Dermis microvascular lymphatic vessel endothelial cell (primary cell): Measurements from ENCODE around the gene C10orf67. TPM values are rescaled to one million over a fixed set of nuclear protein-coding genes. Genes with fewer than 3 reads are reported as not detected.

Experiments
- DNase-seq, 2 donors: peaks; one replicate each; pipeline versions ENCODE4 v3.0.0 to v3.0.0-alpha.2; 2010; ENCODE audit warnings: low read depth in 2 of 2
- total RNA-seq: library from RNA; depleted of rRNA; stranded (reverse); fragments of >200 nt; gene quantifications from 2 replicates; pipeline ENCODE4 v1.2.1, GENCODE V29; 2014

The C10orf67 gene
- total RNA-seq, 1 donor from 2014 or later: not detected

DNA sequence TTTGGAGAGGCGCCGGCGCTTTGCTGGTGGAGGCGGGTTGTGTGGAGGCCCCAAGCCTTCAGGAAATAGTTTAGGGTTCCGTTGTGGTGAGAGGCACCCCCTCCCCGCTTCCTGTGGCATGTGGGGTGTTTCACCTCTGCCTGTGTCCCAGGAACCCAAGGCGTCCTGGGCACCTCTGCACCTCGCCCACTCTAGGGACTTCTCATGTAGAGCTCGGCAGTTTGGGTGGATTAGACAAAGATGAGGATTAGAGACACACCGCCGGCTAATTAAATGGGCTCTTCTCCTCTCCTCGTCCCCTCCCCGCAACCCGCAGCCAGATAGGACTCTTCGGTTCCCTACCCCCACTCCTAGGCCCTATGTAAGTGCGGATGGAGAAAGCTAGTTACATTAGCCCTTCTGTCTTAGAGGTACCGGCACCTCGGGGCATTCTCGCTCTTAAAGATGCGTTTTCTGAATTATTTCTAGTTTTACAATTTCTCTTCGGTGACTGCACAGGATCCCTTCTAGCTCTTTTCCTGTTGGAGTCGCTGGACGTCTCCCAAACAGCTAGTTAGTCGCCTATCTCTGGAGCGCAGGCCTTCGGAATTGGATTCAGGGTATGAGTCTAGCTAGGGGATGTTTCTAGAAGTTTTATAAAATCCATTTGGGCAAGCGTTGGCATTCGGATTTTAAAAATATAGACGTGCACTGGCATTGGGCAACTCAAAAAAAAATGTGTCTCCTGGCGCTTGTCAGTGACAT is 144.7 kb downstream of the C10orf67 start:
- DNase-seq: no peak

- no peak for DNase-seq
These were observed 145.4 kb downstream of the C10orf67 start for GRCh38 chr10:23198940-23199767.

GRCh38 chr10:23198610-23198939 is 146.0 kb downstream of the C10orf67 start:
- no peak for DNase-seq

- no peak for DNase-seq
These were observed 147.2 kb downstream of the C10orf67 start for GRCh38 chr10:23197416-23197861.

DNA sequence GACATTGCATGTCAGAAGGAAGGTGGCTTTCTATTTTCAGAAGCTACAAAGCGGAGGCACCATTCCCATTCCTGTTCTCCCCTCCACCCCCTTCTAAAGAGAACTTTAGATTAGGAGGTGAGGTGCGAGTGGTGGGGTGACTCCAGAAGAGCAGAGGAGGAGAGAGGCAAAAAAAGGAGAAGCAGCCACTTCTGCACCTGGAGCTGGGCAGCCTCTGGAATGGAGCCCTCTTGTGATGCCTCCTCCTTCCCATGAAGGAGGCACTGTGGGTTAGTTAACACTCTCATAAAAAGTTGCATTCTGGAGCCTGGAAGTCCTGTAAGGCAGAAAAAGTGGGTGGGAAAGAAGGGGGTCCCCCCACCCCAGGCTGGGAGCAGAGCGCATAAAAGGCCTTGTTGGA is 147.7 kb downstream of the C10orf67 start:
- DNase-seq: no peak

DNA sequence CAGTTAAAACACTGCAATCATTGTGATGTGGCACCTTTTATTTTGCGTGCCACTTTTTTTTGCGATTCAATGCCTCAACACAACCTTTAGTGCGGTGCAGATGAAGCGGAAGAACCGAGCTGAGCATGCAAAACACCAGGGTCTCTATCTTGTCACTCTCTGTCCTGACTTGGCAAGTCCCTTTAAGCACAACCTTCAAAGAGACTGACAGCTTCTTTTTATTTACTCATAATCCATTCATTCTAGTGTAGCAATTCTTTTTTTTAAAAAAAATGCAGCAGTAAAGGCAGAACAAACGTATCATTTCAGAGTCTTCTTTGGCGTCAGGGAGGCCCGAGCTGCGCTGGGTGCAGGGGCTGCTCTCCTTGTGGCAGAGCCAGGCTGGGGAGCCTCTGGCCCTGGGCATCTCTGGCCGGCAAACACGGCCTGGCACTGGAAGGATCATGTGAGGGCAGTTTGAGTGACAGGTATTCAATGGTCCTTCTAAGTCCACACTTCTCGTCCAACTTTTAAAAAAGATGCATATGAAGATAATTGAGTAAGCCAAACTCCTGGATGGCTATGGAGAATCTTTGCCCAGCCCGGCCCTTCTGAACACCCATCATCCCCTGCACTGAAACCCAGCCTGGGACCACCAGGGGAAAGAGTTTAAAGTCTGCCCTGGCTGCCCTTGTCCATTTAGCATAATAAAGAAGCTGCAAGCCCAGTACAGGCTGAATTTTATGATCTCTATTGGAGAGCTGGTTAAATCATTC is 148.6 kb downstream of the C10orf67 start:
- DNase-seq: no peak

DNA sequence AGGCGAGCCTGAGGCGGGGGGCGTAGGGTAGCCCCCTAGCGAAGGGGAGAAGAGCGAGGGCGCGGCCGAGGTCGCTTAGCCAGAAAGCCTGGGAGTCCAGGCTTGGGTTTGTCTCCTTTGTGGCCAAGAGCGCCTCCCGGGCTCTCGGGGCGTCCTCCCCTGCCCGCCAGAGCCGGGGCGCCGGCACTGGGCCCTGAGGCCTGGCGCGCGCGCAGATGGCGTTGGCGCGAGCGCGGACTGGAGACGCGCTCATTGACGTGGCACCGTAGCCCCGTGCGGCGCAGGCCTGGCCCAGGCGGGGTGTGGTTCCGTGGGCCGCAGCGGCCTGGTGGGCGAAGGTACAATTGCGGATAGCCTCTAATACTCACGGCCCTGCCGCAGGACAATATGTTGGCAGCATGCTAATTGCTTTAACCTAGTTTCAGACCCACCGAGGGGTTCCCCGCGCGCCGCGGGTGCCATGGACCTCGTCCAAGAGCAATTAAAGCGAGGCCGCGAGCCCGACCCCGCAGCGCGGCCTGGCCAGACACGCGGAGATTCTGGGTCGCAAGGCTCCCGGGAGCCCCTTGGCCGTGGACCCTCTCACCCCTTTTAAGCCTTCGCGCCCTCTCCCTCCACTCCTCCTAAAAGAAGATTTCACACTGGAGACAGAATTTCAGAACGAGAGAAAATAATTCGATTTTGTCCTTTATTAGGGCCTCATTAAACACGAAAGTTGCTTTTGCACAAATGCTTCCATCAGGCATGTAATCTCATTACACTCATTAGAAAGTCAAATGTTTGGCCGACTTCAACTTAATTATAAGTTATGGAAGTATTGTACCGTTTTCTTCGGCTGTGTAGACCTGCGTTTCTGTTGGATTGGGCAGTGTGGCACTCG is 149.4 kb downstream of the C10orf67 start:
- DNase-seq: no peak

- DNase-seq: no peak
These were observed 150.1 kb downstream of the C10orf67 start for GRCh38 chr10:23194471-23194965.

DNA sequence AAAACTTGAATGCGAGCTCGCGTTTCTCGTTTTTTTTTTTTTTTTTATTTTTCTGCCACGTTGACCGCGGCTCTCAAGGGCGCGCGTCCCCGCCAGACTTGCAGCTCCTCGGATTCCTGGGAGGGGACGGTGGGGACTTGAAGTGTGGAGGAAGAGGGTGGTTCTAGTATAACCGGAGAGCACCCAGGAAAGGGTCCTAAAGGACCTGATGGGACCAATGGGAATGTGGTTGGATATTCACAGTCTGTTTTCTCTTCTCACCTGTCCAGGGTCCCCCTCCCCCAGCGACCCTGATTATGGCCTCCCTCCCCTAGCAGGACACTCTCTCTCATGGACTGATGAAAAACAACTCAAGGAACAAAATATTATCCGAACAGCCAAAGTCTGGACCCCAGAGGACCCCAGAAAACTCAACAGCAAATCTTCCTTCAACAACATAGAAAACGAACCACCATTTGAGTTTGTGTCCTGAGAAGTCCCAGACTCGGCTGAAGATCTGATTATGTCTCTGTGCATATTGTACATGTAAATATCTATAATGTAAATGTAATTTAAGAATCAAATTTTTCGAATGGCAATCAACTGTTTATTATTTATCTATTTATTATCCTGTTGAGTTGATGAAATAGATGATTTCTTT is 151.0 kb downstream of the C10orf67 start:
- DNase-seq: no peak

DNA sequence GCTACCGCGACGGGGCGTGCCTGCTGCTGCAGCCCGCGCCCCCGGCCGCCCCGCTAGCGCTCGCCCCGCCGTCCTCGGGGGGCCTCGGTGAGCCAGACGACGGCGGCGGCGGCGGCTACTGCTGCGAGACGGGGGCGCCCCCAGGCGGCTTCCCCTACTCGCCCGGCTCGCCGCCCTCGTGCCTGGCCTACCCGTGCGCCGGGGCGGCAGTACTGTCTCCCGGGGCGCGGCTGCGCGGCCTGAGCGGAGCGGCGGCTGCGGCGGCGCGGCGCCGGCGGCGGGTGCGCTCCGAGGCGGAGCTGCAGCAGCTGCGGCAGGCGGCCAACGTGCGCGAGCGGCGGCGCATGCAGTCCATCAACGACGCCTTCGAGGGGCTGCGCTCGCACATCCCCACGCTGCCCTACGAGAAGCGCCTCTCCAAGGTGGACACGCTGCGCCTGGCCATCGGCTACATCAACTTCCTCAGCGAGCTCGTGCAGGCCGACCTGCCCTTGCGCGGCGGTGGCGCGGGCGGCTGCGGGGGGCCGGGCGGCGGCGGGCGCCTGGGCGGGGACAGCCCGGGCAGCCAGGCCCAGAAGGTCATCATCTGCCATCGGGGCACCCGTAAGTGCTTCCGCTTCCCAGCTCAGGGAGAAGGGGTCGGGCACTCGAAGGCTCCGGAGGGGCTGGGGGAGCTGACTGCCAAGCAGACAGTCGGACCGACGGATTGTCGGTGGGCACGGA is 151.7 kb downstream of the C10orf67 start:
- DNase-seq: no peak

- DNase-seq: no peak
These were observed 152.6 kb downstream of the C10orf67 start, which contains the start of gene PTF1A for GRCh38 chr10:23191764-23192711. PTF1A (plus strand) TSS chr10:23192312; CDS start chr10:23192531, 219 bp downstream.

GRCh38 chr10:23190872-23191763 is 153.5 kb downstream of the C10orf67 start:
- no peak for DNase-seq

- DNase-seq: no peak
These were observed 155.6 kb downstream of the C10orf67 start for GRCh38 chr10:23189024-23189423.

DNA sequence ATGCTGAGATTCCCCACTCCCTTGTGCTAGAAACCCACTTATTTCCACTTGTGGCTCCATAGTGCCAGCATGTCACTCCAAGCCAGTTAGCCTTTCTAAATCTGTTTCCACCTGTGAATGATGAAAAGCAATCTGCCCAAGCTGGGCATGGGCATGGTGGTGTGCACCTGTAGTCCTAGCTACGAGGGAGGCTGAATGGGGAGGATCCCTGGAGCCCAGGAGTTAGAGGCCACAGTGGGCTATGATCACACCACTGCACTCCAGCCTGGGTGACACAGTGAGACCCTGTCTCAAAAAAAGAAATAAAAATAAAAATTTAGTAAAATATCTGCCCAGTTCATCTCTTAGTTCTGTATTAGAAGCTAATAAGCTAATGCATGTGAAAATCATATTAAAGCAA is 157.4 kb downstream of the C10orf67 start:
- no peak for DNase-seq

GRCh38 chr10:23186697-23187096 is 157.9 kb downstream of the C10orf67 start:
- peak in 1 of 2 donors; percentile 9 for DNase-seq

GRCh38 chr10:23186178-23186577 is 158.4 kb downstream of the C10orf67 start:
- no peak for DNase-seq

GRCh38 chr10:23174977-23175512 is 169.6 kb downstream of the C10orf67 start:
- no peak for DNase-seq
